Progenitor cell of endocrine pancreas (in vitro differentiated cells): Measurements from ENCODE around the gene GLG1. TPM values are rescaled to one million over a fixed set of nuclear protein-coding genes. Genes with fewer than 3 reads are reported as not detected.

ENCODE experiments used
- DNase-seq: peaks from one replicate; pipeline ENCODE4 v3.0.0; 2021; ENCODE audit warnings: low spot score; ENCODE audit not compliant: unreplicated experiment
- H3K27ac Mint-ChIP-seq: 2 replicates; pipeline ENCODE4 v1.8.0; 2021; ENCODE audit warnings: mild to moderate bottlenecking, moderate library complexity, mixed read lengths
- H3K27me3 Mint-ChIP-seq: 2 replicates; pipeline ENCODE4 v1.8.0; 2021; ENCODE audit warnings: mixed read lengths
- H3K36me3 Mint-ChIP-seq: 2 replicates; pipeline ENCODE4 v1.8.0; 2022; ENCODE audit warnings: mixed read lengths; ENCODE audit not compliant: insufficient read depth
- H3K4me1 Mint-ChIP-seq: 2 replicates; pipeline ENCODE4 v1.8.0; 2021; ENCODE audit warnings: low read depth, mixed read lengths
- H3K4me3 Mint-ChIP-seq: 2 replicates; pipeline ENCODE4 v1.8.0; 2021; ENCODE audit warnings: low read depth, mild to moderate bottlenecking, moderate library complexity, mixed read lengths
- H3K9me3 Mint-ChIP-seq: 2 replicates; pipeline ENCODE4 v1.8.0; 2021; ENCODE audit warnings: low read depth, mixed read lengths
- total RNA-seq: library from RNA; stranded (reverse); gene quantifications from 2 replicates; pipeline ENCODE4 v1.2.1, GENCODE V29; 2021
- TF ChIP-seq, protein P1 (sequence below): fragments of 200-600 bp; sonication (generic); IDR thresholded peaks from one replicate; pipeline ENCODE4 v1.5.0; 2021; ENCODE audit warnings: antibody characterized with exemption, mild to moderate bottlenecking; ENCODE audit not compliant: unreplicated experiment

Gene GLG1
- total RNA-seq, 1 donor from 2014 or later, result 173 TPM

DNA sequence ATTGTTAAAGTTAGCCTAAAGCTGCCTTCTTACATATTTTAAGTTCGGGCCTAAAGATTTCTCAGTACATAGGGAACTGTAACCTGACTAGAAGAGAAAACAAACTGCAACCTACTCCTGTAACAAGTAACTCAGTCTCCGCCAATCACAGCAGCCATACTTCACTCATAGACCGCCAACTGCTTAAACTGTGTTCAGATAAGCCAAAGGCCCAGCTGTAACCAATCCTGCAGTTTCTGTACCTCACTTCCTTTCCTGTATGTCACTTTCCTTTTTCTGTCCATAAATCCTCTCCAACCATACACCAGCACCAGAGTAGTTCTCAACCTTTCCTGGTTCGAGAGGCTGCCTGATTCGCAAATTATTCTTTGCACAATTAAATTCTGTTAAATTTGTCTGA lies 41.5 kb downstream of the GLG1 start:
- TF ChIP-seq, protein P1, sequence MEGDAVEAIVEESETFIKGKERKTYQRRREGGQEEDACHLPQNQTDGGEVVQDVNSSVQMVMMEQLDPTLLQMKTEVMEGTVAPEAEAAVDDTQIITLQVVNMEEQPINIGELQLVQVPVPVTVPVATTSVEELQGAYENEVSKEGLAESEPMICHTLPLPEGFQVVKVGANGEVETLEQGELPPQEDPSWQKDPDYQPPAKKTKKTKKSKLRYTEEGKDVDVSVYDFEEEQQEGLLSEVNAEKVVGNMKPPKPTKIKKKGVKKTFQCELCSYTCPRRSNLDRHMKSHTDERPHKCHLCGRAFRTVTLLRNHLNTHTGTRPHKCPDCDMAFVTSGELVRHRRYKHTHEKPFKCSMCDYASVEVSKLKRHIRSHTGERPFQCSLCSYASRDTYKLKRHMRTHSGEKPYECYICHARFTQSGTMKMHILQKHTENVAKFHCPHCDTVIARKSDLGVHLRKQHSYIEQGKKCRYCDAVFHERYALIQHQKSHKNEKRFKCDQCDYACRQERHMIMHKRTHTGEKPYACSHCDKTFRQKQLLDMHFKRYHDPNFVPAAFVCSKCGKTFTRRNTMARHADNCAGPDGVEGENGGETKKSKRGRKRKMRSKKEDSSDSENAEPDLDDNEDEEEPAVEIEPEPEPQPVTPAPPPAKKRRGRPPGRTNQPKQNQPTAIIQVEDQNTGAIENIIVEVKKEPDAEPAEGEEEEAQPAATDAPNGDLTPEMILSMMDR, result no peak
- Mint-ChIP-seq H3K9me3 (no peaks in the 10 kb centered on the region), H3K4me1 (no peaks in the 10 kb centered on the region), H3K36me3 (no peaks in the 10 kb centered on the region), H3K27me3 (no peaks in the 10 kb centered on the region), H3K27ac (no peak overlapping the region), H3K4me3 (no peak overlapping the region)
- no peak for DNase-seq

DNA sequence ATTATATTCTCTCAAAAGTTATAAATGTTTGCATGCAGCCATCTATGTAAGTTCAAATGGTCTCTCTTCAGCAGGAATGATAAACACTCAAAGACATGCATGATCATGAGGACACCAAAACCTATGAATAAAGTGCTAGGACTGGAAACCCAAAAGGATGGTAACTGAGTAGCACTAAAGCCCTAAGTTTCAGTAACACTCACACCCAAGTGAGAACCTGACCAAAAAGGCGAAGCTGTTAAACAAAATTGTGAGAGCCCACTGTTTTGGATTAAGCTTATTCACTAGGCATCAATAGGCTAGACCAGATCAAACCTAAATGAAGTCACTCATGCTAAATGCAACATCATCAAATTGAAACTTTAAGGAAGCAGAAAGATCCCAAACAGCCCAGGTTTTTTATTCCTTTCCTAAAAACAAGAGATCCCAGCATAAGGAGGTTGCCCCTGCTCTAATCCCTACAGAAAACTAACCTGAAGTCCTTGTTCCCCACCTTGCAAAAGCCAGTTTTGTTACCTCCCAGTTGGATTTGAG lies 42.4 kb downstream of the GLG1 start:
- Mint-ChIP-seq H3K27me3 (no peaks in the 10 kb centered on the region), H3K27ac (no peak overlapping the region), H3K4me3 (no peak overlapping the region), H3K4me1 (no peaks in the 10 kb centered on the region), H3K36me3 (no peaks in the 10 kb centered on the region), H3K9me3 (no peaks in the 10 kb centered on the region)
- no peak for DNase-seq
- TF ChIP-seq, protein P1, result no peak

DNA sequence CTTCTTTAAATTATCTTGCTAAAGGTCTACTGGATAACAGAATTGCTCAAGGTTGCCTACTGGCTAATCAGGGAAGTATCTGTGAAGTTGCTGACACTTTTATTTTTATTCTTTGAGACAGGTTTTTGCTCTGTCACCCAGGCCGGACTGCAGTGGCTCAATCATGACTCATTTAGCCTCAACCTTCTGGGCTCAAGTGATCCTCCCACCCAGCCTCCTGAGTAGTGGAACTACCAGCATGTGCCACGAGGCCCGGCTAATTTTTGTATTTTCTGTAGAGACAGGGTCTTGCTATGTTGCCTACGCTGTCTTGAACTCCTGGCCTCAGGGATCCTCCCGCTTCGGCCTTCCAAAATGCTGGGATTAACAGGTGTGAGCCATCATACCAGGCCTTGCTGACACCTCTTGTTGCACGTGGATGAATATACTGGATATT lies 43.1 kb downstream of the GLG1 start:
- Mint-ChIP-seq H3K27ac (no peak overlapping the region), H3K4me3 (no peak overlapping the region), H3K36me3 (no peaks in the 10 kb centered on the region), H3K4me1 (no peaks in the 10 kb centered on the region), H3K9me3 (no peaks in the 10 kb centered on the region), H3K27me3 (no peaks in the 10 kb centered on the region)
- DNase-seq, result no peak
- TF ChIP-seq, protein P1, result no peak

DNA sequence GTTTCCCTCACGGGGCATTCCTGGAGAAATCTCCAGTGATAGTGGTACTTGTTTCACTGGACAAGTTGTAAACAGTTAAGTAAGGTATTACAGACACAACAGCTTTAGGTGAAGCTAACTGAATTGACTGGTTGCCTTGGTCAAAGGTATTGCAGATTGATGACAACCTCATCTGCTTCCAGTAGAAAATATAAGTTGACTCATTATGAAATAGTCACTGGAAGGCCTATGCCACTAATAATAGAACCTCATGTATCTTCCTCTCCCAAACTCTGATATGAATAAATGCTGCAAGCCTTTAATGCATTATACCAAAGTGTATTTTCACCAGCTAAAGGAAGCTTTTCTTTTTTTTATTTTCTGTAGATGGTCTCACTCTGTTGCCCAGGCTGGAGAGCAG lies 44.8 kb downstream of the GLG1 start:
- TF ChIP-seq, protein P1, result no peak
- DNase-seq, result no peak
- Mint-ChIP-seq H3K27ac (no peak overlapping the region), H3K27me3 (no peaks in the 10 kb centered on the region), H3K4me3 (no peak overlapping the region), H3K36me3 (no peaks in the 10 kb centered on the region), H3K4me1 (no peaks in the 10 kb centered on the region), H3K9me3 (no peaks in the 10 kb centered on the region)

DNA sequence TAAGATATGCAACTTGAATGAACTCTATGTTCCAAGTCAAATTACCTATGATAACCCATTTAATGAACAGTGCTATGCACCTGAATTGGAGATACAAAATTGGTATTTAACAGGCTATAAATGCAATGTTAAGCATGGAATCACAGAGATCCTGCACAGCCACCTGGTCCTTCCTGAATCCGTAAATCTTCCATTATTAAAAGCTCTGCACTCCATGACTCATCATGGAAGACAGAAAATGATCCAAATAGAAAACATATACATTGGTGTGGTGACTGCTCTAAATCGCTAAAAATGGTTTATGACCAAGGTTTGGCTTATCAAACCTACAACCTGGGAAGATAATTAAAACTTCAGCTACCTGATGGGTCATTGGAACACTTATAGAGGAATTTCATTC lies 45.3 kb downstream of the GLG1 start:
- Mint-ChIP-seq H3K4me3 (no peak overlapping the region), H3K9me3 (no peaks in the 10 kb centered on the region), H3K36me3 (no peaks in the 10 kb centered on the region), H3K27me3 (no peaks in the 10 kb centered on the region), H3K4me1 (no peaks in the 10 kb centered on the region), H3K27ac (no peak overlapping the region)
- DNase-seq, result no peak
- TF ChIP-seq, protein P1, result no peak
